Activated CD8-positive, alpha-beta memory T cell treated with anti-CD3 and anti-CD28 coated beads, Interleukin-2, amount 50 U/mL, for 4 hours (primary cell): ENCODE results near the gene C3orf33.
A peak's percentile ranks its signal among the peaks of the same experiment; 100 is the strongest.

Source experiments
- DNase-seq: peaks from one replicate; pipeline ENCODE4 v3.0.0-alpha.2; 2020

C3orf33 gene

GRCh38 chr3:155782390-155782953 is 23.6 kb downstream of the C3orf33 start:
- no peak for DNase-seq

GRCh38 chr3:155780291-155780690 is 25.8 kb downstream of the C3orf33 start:
- no peak for DNase-seq

GRCh38 chr3:155778462-155778861 is 27.6 kb downstream of the C3orf33 start:
- no peak for DNase-seq

- no peak for DNase-seq
Measured at GRCh38 chr3:155772801-155773200, 33.3 kb downstream of the C3orf33 start.

GRCh38 chr3:155771126-155771525 is 35.0 kb downstream of the C3orf33 start:
- DNase-seq = no peak

GRCh38 chr3:155766206-155766605 is 39.9 kb downstream of the C3orf33 start:
- DNase-seq = no peak

- DNase-seq = no peak
Measured at GRCh38 chr3:155763870-155764463, 42.1 kb downstream of the C3orf33 start.

- no peak for DNase-seq
Measured at GRCh38 chr3:155760653-155761052, 45.4 kb downstream of the C3orf33 start.

GRCh38 chr3:155757577-155757976 is 48.5 kb downstream of the C3orf33 start:
- DNase-seq = no peak

- no peak for DNase-seq
Measured at GRCh38 chr3:155753038-155753639, 52.9 kb downstream of the C3orf33 start.

GRCh38 chr3:155748611-155749365 is 57.3 kb downstream of the C3orf33 start:
- DNase-seq = no peak

GRCh38 chr3:155747946-155748290 is 58.2 kb downstream of the C3orf33 start:
- no peak for DNase-seq

- no peak for DNase-seq
Measured at GRCh38 chr3:155747286-155747945, 58.7 kb downstream of the C3orf33 start.

GRCh38 chr3:155746703-155747102 is 59.4 kb downstream of the C3orf33 start:
- no peak for DNase-seq

- peak; percentile 15 for DNase-seq
Measured at GRCh38 chr3:155745795-155746550, 60.1 kb downstream of the C3orf33 start.

GRCh38 chr3:155744626-155745324 is 61.3 kb downstream of the C3orf33 start, which contains the start of gene PLCH1:
TSS of gene PLCH1 (minus strand) at chr3:155745071. CDS start at chr3:155704224, 40,847 bp downstream.
- peak; percentile 24 for DNase-seq

- DNase-seq = peak; percentile 42
Measured at GRCh38 chr3:155744010-155744625, 62.0 kb downstream of the C3orf33 start.

- DNase-seq = no peak
Measured at GRCh38 chr3:155743606-155744005, 62.5 kb downstream of the C3orf33 start.

GRCh38 chr3:155742349-155742965 is 63.6 kb downstream of the C3orf33 start:
- no peak for DNase-seq

GRCh38 chr3:155741603-155742002 is 64.5 kb downstream of the C3orf33 start:
- DNase-seq = no peak

- DNase-seq = no peak
Measured at GRCh38 chr3:155741101-155741500, 65.0 kb downstream of the C3orf33 start.
